NB4 (cell line): ENCODE results near the gene GAL3ST1.

Source experiments
- MYC ChIP-seq: IDR thresholded peaks from 2 replicates; pipeline ENCODE4 v1.6.1; 2011; ENCODE audit warnings: low read depth, low read length
- POLR2A ChIP-seq: IDR thresholded peaks from 2 replicates; pipeline ENCODE4 v1.6.1; 2011; ENCODE audit warnings: mild to moderate bottlenecking; ENCODE audit not compliant: insufficient read length; ENCODE audit errors: extremely low read depth
- TF ChIP-seq, protein P1 (sequence below): IDR thresholded peaks from one replicate; pipeline ENCODE4 v1.5.1; 2012; ENCODE audit warnings: low read depth, low read length
- TF ChIP-seq, protein P2 (sequence below): IDR thresholded peaks from 2 replicates; pipeline ENCODE4 v1.6.1; 2011; ENCODE audit warnings: low read depth, low read length

DNA sequence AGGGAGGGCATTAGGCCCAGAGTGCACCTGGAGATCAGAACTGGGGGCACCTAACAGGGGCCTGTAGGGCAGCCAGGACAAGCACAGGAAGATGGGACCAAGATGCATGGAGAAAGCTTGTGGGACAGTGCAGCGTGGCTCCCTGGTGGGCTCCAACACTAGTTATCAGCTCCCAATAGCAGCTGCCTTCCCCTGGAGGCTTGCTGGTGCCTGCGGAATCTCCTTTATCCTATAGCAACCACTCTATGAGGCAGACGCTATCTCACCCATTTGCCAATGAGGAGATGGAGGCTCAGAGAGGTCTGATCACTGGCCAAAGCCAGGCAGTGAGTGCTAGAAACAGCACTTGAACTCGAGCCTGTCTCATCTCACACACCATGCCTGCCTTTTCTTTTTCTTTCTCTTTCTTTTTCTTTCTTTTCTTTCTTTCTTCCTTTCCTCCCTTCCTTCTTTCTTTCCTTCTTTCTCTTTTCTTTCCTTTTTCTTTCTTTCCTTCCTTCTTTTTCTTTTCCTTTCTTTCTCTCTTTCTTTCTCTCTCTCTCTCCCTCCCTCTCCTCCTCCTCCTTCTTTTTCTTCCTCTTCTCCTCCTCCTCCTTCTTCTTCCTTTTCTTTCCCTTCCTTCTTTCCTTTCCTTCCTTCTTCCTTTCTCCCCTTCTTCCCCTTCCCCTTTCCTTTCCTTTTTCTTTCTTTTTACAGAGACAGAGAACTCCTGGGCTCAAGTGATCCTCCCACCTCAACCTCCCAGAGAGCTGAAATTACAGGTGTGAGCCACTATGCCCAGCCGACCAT is 52.9 kb downstream of the GAL3ST1 start:
- TF ChIP-seq POLR2A = no peak
- TF ChIP-seq, protein P1, sequence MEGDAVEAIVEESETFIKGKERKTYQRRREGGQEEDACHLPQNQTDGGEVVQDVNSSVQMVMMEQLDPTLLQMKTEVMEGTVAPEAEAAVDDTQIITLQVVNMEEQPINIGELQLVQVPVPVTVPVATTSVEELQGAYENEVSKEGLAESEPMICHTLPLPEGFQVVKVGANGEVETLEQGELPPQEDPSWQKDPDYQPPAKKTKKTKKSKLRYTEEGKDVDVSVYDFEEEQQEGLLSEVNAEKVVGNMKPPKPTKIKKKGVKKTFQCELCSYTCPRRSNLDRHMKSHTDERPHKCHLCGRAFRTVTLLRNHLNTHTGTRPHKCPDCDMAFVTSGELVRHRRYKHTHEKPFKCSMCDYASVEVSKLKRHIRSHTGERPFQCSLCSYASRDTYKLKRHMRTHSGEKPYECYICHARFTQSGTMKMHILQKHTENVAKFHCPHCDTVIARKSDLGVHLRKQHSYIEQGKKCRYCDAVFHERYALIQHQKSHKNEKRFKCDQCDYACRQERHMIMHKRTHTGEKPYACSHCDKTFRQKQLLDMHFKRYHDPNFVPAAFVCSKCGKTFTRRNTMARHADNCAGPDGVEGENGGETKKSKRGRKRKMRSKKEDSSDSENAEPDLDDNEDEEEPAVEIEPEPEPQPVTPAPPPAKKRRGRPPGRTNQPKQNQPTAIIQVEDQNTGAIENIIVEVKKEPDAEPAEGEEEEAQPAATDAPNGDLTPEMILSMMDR = no peak
- TF ChIP-seq, protein P2, sequence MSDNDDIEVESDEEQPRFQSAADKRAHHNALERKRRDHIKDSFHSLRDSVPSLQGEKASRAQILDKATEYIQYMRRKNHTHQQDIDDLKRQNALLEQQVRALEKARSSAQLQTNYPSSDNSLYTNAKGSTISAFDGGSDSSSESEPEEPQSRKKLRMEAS = no peak
- TF ChIP-seq MYC = no peak
